ENCODE data around the gene CRIM1. TPM values are rescaled to one million over a fixed set of nuclear protein-coding genes. Genes with fewer than 3 reads are reported as not detected.
A peak's percentile ranks its signal among the peaks of the same experiment; 100 is the strongest.
"Not testable (repeated sequence)": the region's sequence is repeated elsewhere in the genome, so short reads cannot be mapped to it uniquely, and the experiment has no call there.

Gene CRIM1
- total RNA-seq, 1 donor from 2014 or later = 97.8 TPM

DNA sequence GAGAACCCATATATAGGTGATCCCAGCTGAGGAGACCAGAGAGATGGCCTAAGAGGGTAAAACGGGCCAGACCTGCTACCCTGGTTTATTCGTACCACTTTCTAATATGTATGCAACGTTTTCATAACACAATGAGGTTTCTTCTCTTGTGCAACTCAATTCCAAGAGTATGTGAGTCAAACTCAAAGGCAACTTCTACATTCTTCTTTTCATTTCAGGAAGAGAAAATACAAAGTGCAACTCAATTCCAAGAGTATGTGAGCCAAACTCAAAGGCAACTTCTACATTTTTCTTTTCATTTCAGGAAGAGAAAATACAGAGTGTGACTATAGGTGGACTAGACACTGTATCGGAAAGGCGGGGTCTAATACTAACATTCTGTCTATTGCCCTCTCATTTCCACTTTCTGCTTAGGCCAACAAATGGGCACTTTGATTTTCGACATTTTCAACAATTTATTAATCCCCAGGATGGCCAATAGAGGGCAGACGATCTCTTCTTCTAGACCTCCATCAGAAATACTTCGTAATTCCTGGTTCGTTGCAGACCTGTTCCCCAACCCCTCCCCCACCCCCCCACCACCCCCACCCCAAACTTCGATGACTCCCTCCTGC, 3.7 kb upstream of the CRIM1 start:
- peak in 1 of 2 donors; percentile 39 for DNase-seq (ENCODE audit: low spot score in 2 of 2)
- no peak for FAIRE-seq

DNA sequence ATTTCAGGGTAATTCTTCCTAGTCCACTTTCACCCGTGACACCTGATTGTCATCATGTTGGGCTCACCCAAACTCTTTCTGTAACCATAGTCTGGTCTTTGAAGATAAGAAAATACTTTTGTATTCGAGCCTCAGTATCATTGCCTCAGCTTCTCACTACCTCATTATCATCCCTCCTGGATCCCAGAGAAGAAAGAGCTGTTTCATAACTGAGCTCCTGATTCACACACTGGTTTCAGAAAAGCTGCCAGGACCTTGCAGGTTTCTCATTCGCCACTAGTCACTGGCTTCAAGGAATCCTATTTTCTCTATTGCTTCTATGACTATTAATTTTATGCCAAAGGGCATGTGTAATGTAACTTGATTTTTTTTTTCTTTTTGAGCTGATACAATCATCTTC, 2.9 kb upstream of the CRIM1 start:
- DNase-seq (ENCODE audit: low spot score in 2 of 2) (no peak), FAIRE-seq (no peak)

DNA sequence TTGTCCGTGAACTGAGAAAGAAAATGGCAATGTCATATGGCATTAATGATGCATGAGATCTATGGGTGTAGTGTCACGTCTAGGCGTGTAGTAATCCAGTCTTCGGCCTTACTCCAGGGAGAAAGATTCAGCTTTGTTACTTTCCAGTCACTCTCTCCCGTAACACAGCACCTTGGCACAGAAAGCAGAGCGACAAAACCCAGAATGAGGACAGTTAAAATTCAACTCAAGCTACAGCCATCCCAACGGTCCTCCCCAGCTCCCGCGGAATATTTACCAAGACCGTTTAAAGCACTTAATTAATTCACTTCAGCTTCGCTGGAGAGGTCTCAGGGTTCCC, 797 bp upstream of the CRIM1 start:
- FAIRE-seq (no peak), DNase-seq (ENCODE audit: low spot score in 2 of 2) (no peak)

DNA sequence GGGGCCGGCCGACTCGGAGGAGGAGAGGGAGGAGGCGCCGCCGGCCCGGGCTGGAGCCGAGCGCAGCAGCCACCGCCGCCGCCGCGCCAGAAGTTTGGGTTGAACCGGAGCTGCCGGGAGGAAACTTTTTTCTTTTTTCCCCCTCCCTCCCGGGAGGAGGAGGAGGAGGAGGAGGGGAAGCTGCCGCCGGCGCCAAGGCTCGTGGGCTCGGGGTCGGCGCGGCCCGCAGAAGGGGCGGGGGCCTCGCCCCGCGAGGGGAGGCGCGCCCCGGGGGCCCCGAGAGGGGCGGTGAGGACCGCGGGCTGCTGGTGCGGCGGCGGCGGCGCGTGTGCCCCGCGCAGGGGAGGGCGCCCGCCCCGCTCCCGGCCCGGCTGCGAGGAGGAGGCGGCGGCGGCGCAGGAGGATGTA, 316 bp downstream of the CRIM1 start:
- no peak for FAIRE-seq
- no peak for DNase-seq (ENCODE audit: low spot score in 2 of 2)

DNA sequence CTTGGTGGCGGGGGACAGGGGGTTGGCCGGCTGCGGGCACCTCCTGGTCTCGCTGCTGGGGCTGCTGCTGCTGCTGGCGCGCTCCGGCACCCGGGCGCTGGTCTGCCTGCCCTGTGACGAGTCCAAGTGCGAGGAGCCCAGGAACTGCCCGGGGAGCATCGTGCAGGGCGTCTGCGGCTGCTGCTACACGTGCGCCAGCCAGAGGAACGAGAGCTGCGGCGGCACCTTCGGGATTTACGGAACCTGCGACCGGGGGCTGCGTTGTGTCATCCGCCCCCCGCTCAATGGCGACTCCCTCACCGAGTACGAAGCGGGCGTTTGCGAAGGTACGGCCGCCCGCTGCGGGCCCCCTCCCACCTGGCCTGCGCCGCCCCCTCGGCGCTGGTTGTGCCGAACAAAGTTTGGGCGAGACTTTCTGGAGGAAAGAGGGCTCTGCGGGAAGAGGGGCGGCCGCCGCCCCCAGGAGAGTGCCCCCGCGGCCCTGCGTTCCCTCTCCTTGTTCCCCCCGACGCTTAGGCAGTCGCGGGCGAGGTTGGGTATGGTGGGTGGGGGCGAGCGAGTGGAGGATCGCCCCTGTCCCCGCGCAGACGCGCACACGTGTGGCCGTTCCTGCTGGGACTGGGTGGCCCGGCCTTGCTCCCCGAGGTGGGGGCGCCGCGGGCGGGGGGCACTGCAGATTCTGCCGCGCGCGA, 866 bp downstream of the CRIM1 start:
- no peak for FAIRE-seq
- peak in 1 of 2 donors; percentile 41 for DNase-seq (ENCODE audit: low spot score in 2 of 2)

DNA sequence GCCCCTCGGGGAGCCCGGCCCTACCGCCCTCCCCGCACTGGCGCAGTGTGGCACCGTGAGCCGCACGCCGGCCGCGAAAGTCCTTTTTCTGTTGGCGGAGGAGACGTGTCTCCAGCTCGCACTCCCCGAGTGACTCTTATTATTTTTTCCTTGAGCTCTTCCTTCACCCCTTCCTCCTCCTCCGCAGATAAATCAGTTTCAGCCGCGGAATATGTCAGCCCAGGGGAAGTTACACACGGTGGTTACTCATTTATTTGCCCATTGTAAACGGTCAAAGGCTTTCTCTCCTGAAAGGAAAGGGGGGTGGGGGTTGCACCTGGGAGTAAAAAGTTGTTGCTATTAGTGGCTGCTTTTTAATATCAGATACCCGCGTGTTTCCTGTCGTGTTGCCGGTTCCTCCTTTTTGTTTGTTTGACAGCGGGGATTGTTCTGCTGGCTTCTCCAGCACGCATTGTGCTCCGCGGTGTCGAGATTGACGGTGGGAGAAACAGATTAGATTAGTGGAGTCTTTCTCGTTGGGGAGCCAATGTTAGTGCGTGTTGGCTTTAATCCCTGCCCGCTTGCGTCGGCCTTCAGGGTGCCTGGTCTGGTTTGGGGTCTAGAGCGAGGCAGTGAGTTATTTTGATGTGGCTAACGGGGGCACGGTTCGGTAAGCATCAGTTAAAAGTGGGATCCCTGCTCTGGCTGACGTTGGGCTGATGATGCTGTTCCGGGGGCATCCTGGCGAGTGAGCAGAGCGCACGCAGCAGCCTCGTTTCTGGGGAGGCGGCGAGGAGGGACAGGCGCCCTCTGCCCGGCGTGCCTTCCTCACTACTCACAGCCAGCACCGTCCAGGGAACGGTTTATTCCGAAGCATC, 1.6 kb downstream of the CRIM1 start:
- FAIRE-seq = no peak
- DNase-seq (ENCODE audit: low spot score in 2 of 2) = no peak

DNA sequence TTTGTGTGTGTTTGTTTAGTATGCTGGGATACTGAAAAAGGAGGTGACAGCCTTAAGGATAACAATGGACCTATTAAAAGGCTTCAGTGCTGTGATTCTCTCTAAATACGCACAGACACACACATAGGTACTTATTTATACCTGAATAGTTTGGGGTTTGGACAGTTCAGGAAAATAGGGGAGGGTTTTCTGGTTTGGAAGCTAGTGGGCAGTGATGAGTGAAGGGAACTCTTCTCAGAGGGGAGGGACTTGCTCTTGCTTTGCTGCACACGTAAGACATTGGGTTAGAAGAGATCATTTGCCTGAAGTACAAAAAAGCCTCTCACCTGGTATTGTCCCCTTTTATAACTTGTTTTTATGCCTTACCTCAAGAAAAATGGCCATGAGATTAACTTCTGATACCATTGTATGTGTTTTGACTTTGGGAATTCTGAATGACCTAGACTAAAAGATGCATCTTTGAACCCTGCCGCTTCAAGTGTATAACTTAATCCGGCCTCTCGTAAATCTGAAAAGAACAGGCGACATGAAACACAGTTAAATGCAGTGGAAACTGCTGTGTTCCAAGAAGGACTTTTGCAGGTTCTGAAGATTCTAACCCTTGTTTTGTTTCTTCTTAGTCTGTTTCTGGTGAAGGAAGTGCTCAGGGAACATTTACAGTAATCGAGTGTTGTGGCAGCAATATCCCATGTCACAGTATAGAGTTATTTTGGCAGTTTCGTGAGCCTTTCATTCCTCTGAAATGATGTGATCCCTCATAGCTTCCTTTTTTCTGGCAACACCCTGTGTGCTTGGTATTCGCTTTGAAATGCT, 2.5 kb downstream of the CRIM1 start:
- DNase-seq (ENCODE audit: low spot score in 2 of 2) = no peak
- FAIRE-seq = no peak

DNA sequence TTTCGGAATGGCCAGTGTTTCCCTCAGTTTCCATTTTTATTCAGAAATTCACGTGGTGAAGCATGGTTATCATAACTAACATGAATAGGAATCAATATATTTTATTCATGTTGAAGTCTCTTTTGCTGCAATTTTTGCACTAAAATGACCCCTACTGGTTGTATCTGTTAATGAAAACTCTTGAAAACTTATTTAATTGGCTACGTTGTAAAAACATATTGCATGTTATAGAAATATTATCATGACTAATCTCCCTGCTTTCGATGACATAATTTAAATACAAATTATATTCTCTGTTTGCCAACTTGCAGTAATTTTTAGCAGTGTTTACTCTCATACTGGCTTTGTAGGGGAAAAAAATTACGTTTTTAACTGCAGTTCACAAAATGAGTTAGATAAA, 3.5 kb downstream of the CRIM1 start:
- FAIRE-seq (no peak), DNase-seq (ENCODE audit: low spot score in 2 of 2) (no peak)

DNA sequence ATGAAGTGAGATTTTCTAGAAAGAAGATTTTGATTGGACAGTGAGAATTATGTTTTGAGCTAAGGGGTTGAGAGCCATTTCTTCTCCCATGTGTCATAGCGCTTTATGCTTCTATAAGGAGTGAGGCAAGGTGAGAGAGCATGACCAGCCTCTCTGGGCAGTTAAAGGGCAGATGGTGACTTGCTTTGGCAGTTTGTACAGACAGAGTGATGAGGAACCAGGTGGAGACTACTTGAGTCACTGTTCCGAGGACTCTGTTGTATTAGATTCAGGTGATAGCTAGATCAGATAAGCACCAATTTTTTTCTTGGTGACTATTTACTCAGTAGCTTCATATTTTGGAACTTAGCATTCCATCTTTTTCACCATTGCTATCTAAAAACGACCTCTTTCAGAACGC, 4.5 kb downstream of the CRIM1 start:
- DNase-seq (ENCODE audit: low spot score in 2 of 2) = no peak
- FAIRE-seq = no peak

DNA sequence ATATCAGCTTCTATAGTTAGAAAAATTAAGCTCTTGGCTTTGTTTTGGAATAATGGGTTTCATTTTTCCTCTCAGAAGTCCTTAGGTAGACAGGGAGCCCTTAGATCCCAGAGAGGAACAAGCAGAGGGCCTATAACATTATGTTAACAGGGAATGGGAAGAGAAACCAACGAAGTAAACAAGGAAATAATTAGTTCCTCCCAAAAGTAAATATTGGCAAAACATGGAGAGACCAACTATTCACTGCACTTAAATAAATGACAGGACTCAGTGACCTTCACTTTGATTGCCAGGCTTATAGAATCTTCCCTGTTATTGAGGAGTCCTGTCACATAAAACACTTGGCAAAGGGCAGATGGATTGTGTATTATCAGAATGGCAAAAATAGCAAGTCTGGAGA, 5.3 kb downstream of the CRIM1 start:
- FAIRE-seq = no peak

DNA sequence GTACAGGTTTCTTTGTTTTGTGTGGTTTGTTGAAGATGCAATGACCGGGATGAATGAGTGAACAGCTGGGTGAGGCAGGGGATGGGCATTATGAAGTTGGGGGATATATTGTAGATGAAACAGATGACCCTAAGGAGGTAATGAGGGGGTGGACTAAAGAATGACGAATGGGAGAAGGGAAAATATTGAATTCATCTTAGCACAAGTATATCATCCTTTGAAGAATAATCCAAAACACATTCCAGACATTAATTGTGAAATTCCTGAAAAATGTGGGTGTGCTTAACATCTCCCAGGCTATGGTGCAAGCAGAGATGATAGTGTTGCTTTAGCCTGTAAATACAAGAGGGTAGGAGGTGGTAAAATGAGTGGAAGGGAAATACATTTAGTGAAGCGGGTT, 5.8 kb downstream of the CRIM1 start:
- FAIRE-seq (no peak), DNase-seq (ENCODE audit: low spot score in 2 of 2) (no peak)

More for the DNA sequence above, 5.3 kb downstream of the CRIM1 start:
- DNase-seq (ENCODE audit: low spot score in 2 of 2) = no peak

DNA sequence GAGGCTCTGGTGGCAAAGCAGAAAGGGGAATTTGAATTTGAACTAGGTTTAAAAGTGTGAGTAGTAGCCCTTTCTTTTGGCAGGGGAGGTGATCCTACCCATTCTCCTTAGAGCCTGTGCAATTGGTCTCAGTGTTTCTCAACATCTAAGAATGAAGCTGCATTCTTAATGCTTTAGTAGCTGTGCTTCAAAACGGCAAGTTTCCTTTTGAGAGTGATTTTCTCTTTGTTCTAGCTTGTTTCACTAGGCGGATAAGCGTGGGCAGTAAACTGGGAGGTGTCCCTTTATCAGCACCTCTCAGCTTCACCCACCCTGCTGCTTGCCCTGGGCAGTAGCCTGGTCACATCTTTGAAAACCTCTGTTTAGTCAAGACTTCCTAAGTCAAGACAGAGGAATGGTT, 6.7 kb downstream of the CRIM1 start:
- FAIRE-seq (no peak), DNase-seq (ENCODE audit: low spot score in 2 of 2) (no peak)

DNA sequence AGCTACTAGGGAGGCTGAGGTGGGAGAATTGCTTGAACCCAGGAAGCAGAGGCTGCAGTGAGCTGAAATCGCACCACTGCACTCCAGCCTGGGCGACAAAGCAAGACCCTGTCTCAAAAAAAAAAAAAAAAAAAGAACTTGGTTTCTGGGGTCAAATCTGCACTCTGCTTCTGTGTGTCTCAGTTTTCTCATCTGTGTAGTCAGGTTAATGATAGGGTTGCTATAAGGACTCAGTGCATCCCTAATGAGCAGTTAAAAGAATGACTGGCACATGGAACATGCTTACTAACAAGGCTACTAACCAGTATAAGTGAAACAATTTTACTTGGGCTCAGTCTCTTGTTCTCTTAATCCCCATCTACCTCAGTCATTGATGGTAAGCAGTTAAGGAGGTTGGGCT, 7.5 kb downstream of the CRIM1 start:
- DNase-seq (ENCODE audit: low spot score in 2 of 2); FAIRE-seq: not testable (repeated sequence)

DNA sequence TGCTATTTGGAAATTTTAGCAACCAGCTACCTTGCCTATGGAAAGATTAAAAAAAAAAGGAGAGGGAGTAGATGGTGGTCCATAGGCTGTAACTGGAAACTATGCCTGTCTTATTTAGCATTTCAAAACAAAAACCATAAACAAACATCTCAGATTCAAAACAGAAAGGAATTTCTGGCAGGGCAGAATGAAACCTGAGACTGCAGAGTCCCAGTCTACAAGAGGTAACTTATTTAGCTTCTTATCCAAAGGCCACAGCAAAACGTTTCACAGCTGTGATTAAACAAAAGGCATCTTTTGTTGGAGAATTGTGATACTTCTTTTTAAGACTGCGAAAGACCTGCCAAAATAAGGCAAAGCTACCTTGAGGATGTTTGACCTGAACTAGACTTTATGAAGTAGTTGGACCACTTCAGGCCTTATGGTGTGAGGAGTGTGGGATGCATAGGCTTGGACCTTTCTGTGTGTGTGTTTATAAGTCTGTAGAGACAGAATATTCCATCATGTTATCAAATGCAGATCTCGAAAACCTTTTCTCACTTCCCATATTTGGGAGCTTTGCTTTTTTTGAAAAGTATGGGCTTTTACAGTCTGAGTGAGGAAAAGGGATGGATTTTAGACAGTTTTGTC, 11.0 kb downstream of the CRIM1 start:
- DNase-seq (ENCODE audit: low spot score in 2 of 2) (no peak), FAIRE-seq (no peak)

DNA sequence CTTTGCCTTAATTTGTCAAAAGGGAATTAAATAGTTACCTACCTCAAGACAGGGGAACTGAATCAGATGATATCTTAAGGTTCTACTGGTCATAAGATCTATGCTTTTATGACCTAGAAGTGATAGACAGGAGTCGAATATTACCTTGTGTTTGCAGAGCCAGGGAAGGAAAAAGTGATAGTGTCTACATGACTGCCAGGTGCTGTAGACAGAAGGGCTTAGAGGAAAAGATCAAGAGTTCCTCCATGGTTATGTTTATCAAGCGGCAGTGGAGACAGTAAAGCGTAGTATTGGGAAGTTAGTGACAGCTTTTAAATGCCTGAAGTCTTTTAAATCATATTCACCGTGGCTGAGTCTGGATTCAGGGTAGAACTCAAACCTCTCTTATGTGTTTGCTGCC, 11.9 kb downstream of the CRIM1 start:
- DNase-seq (ENCODE audit: low spot score in 2 of 2) (no peak), FAIRE-seq (no peak)

DNA sequence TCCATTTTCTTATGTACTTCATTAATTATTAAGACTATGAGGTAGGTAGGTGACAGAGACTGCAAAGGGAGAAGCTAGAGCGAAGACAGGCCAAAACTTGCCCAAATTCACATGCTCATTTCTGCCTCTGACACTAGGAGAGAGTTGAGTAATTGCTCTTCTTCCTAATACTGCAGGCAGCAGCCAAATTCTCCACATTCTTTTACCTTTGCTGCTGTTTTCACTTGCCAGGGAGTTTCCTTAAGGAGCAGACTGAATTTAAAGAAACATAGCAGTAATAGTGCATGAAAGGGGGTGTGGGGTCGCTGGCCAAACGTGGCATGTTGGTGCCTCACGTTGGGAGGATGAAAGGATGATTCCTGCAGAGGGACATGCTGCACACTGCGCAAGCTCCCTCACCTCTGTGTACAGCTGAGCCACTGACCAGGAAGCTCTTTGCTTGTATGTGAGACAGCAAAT, 12.3 kb downstream of the CRIM1 start:
- DNase-seq (ENCODE audit: low spot score in 2 of 2) (no peak), FAIRE-seq (no peak)

DNA sequence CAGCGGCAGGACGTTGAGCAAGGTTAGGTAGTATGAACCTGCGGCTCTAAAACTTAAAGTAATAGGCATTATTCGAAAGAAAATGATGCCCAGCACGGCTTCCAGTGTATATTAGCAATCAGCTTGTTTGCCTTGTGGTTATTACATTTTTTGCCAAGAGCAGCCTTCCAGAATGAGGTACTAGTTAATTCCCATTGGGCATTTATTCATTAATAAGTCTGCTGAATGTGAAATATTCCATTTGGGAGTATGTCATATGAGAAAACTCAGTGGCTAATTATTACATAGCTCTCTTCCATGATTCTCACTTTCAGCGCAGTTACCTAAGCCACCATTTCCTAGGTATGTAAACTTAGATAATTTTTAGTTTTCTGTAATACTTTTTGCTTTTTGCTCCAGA, 12.9 kb downstream of the CRIM1 start:
- DNase-seq (ENCODE audit: low spot score in 2 of 2) = no peak

DNA sequence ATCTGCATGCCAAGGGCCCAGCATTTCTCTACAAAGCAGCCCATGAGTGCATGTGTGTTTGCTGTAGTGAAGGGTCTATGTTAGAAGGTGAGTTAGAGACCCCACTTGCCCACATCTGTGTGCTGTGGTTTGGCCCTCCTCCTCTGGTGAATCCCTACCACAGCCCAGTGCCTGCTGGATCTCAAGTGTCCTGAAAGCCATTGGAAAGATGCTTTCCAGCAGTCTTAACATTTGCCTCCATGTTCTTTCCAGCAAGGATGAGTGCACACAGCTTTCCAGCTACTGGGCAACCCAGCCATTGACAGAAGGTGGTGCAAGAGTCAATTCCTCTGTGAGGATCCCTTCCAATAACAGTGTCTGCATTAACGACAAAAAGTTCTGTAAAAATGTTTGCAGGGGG, 13.6 kb downstream of the CRIM1 start:
- no peak for FAIRE-seq
- DNase-seq (ENCODE audit: low spot score in 2 of 2) = no peak

More for the DNA sequence above, 12.9 kb downstream of the CRIM1 start:
- no peak for FAIRE-seq

DNA sequence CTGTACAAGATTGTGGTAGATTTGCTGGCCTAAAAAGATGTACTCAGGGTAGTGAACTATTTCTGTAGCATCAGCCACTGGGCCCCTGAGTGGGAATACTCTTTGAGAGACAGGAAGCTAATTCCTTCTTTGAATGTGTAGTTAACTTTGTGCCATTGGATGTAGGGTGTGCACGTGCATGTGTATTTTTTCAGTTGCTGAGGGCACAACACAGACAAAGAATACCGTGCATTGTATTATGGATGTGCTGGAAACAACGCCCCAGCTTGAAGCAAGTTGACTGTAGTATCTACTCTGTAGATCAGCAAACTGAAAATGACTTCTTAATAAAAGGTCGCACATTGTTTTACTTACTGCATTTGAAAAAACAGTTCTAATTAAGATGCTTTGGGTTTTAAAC, 14.1 kb downstream of the CRIM1 start:
- DNase-seq (ENCODE audit: low spot score in 2 of 2) (no peak), FAIRE-seq (no peak)

DNA sequence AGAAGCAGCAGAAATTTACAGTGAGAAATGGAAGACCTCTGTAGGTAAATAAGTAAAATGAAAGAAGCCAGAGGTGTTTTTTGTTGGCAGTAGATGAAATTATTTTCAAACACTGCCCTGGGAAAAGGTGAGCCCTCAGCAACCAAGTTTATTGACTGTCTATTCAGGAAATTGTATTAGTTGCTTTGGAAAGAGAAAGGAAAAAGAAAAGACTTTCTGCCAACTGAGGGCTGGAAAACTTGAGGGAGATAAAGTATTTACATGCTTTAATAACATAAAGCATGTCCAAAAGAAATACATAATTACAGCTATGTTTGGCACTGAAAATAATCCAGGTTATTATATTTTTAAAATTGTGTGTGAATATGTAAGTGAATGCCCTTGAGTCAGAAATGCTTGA, 14.7 kb downstream of the CRIM1 start:
- no peak for DNase-seq (ENCODE audit: low spot score in 2 of 2)
- no peak for FAIRE-seq
